Fibroblast of lung (primary cell): ENCODE data around the gene INPP5A. TPM values are rescaled to one million over a fixed set of nuclear protein-coding genes. Genes with fewer than 3 reads are reported as not detected.

Experiments used
- DNase-seq, 2 donors: peaks; one replicate each; pipeline versions ENCODE4 v3.0.0 to v3.0.0-alpha.2; 2010; ENCODE audit warnings: low read depth in 2 of 2
- H2AFZ ChIP-seq: 2 replicates; pipeline ENCODE4 v1.5.1; 2012; ENCODE audit warnings: low read length, control low read depth, inconsistent platforms
- H3K27ac ChIP-seq: 2 replicates; pipeline ENCODE4 v1.5.1; 2011; ENCODE audit warnings: low read length, control low read depth; ENCODE audit not compliant: insufficient read depth
- H3K27me3 ChIP-seq: 2 replicates; pipeline ENCODE4 v1.5.1; 2011; ENCODE audit warnings: mild to moderate bottlenecking, low read length; ENCODE audit not compliant: control insufficient read depth, insufficient read depth
- H3K36me3 ChIP-seq: 2 replicates; pipeline ENCODE4 v1.5.1; 2011; ENCODE audit warnings: low read length; ENCODE audit not compliant: control insufficient read depth, insufficient read depth
- H3K4me1 ChIP-seq: 2 replicates; pipeline ENCODE4 v1.5.1; 2011; ENCODE audit warnings: low read length; ENCODE audit not compliant: control insufficient read depth, insufficient read depth; ENCODE audit errors: extremely low read depth
- H3K4me2 ChIP-seq: 2 replicates; pipeline ENCODE4 v1.5.1; 2011; ENCODE audit warnings: low read length, control low read depth; ENCODE audit not compliant: insufficient read depth; ENCODE audit errors: extremely low read depth
- H3K4me3 ChIP-seq, 4 experiments: fragments of 200-600 bp in 1 of 4; sonication (generic) in 1 of 4; replicated peaks in 1 of 4; 2 replicates each; pipeline ENCODE4 v1.5.1; 2011 to 2016; ENCODE audit warnings: low read length in 4 of 4, low read depth in 3 of 4, mild to moderate bottlenecking in 3 of 4, control low read depth in 2 of 4, inconsistent platforms in 1 of 4, mixed read lengths in 1 of 4; ENCODE audit not compliant: insufficient read depth in 1 of 4; ENCODE audit errors: control extremely low read depth in 1 of 4
- H3K79me2 ChIP-seq: 2 replicates; pipeline ENCODE4 v1.5.1; 2012; ENCODE audit warnings: mild to moderate bottlenecking, low read length, inconsistent platforms; ENCODE audit not compliant: control insufficient read depth, insufficient read depth
- H3K9ac ChIP-seq: 2 replicates; pipeline ENCODE4 v1.5.1; 2011; ENCODE audit warnings: mild to moderate bottlenecking, low read length, control low read depth; ENCODE audit not compliant: insufficient read depth
- H3K9me3 ChIP-seq: 2 replicates; pipeline ENCODE4 v1.5.1; 2012; ENCODE audit warnings: low read depth, low read length; ENCODE audit not compliant: control insufficient read depth, insufficient read depth
- H4K20me1 ChIP-seq: 2 replicates; pipeline ENCODE4 v1.5.1; 2011; ENCODE audit warnings: low read length; ENCODE audit not compliant: control insufficient read depth, insufficient read depth; ENCODE audit errors: extremely low read depth
- CTCF ChIP-seq, 2 donors: IDR thresholded peaks in 1 of 2; conservative IDR thresholded peaks in 1 of 2; 1 replicate in 1 of 2; 2 replicates in 1 of 2; pipeline ENCODE4 v1.5.1; 2011 to 2012; ENCODE audit warnings: low read length in 2 of 2, control low read depth in 1 of 2, inconsistent platforms in 1 of 2, low read depth in 1 of 2, mild to moderate bottlenecking in 1 of 2
- EZH2 ChIP-seq: IDR thresholded peaks from 2 replicates; pipeline ENCODE4 v1.5.1; 2012; ENCODE audit warnings: low read length, control low read depth, mild to moderate bottlenecking; ENCODE audit errors: missing control alignments
- polyA plus RNA-seq, 2 donors: library from polyadenylated mRNA; depleted of rRNA in 1 of 2; stranded (reverse) in 1 of 2; unstranded in 1 of 2; fragments of >200 nt; gene quantifications; 2 replicates each; pipeline ENCODE4 v1.2.1, GENCODE V29; 2011 to 2012; ENCODE audit warnings: missing spikeins in 1 of 2
- total RNA-seq: library from RNA; depleted of rRNA; stranded (reverse); fragments of >200 nt; gene quantifications from 2 replicates; pipeline ENCODE4 v1.2.1, GENCODE V29; 2014

The INPP5A gene
- total and polyA plus RNA-seq, 2 donors (not counting 1 experiment from before 2014, with no cell fraction given), result 24.6 to 39.9 TPM

GRCh38 chr10:132699411-132700155, 162.0 kb downstream of the INPP5A start:
- Histone ChIP-seq H3K27me3 (no peaks in the 10 kb centered on the region), H3K27ac (peak overlapping the region; percentile 80), H3K4me3 (no peak overlapping the region), H4K20me1 (no peaks in the 10 kb centered on the region), H3K4me2 (no peak overlapping the region), H3K9ac (peak overlapping the region; percentile 65), H3K9me3 (no peaks in the 10 kb centered on the region), H3K36me3 (no peaks in the 10 kb centered on the region), H2AFZ (peak overlapping the region; percentile 66), H3K4me1 (peaks cover 7% of the 10 kb centered on the region), H3K79me2 (no peaks in the 10 kb centered on the region)
- no peak for DNase-seq
- TF ChIP-seq CTCF (conservative IDR thresholded peaks at IDR 0.05 in 1 of 2, IDR thresholded peaks at IDR 0.05 in 1 of 2; ENCODE audit: low read depth in 1 of 2, low read length in 2 of 2), result no peak
- TF ChIP-seq EZH2, result no peak

GRCh38 chr10:132700156-132701098, 162.8 kb downstream of the INPP5A start:
- H2AFZ ChIP-seq, result peak overlapping the region; percentile 66
- H3K27ac ChIP-seq, result peak overlapping the region; percentile 80
- H3K4me2 ChIP-seq, result no peak overlapping the region
- TF ChIP-seq CTCF (conservative IDR thresholded peaks at IDR 0.05 in 1 of 2, IDR thresholded peaks at IDR 0.05 in 1 of 2; ENCODE audit: low read depth in 1 of 2, low read length in 2 of 2) (no peak), EZH2 (no peak)
- H3K4me3 ChIP-seq, result no peak overlapping the region
- H3K36me3 ChIP-seq, result no peaks in the 10 kb centered on the region
- no peaks in the 10 kb centered on the region for H3K27me3 ChIP-seq
- H4K20me1 ChIP-seq, result no peaks in the 10 kb centered on the region
- H3K4me1 ChIP-seq, result peaks cover 7% of the 10 kb centered on the region
- H3K9me3 ChIP-seq, result no peaks in the 10 kb centered on the region
- no peaks in the 10 kb centered on the region for H3K79me2 ChIP-seq
- peak; percentile 48 to 65 for DNase-seq
- H3K9ac ChIP-seq, result peak overlapping the region; percentile 65
